Activated T-cell treated with anti-CD3 and anti-CD28 coated beads for 4 hours (primary cell): ENCODE results near the gene BUB1B.

Source experiments
- DNase-seq: peaks from one replicate; pipeline ENCODE4 v3.0.0-alpha.2; 2020

Gene BUB1B

GRCh38 chr15:40242601-40243000 lies 81.7 kb downstream of the BUB1B start:
- DNase-seq = no peak

GRCh38 chr15:40243126-40243810 lies 82.4 kb downstream of the BUB1B start:
- DNase-seq = no peak

DNA sequence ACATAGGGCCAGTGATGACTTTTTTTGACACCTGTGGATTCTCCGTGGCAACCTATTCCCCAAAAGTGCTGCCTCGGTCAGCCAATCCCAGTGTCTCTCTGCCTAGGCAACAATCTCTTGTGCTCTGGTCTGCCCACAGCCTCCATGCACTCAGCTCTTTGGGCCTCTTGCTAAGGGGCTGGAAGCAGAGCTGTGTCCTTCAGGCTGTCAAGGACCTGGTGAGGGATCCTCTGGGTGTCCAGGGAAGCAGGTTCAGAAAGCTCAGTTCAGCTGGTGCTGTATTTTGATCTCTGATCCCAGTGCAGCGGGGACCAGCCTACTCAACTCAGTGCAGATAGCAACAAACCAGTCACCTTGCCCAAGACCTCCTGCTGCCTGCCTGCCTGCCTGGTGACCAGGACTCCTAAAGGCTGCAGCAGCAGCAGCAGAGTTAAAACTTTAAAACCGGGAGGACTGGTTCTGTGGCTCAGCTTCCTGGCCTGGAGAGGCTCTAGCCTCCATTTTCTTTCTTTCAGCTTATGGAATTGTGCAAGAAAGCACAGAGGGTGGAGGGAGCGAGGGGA lies 84.2 kb downstream of the BUB1B start:
- DNase-seq = no peak

DNA sequence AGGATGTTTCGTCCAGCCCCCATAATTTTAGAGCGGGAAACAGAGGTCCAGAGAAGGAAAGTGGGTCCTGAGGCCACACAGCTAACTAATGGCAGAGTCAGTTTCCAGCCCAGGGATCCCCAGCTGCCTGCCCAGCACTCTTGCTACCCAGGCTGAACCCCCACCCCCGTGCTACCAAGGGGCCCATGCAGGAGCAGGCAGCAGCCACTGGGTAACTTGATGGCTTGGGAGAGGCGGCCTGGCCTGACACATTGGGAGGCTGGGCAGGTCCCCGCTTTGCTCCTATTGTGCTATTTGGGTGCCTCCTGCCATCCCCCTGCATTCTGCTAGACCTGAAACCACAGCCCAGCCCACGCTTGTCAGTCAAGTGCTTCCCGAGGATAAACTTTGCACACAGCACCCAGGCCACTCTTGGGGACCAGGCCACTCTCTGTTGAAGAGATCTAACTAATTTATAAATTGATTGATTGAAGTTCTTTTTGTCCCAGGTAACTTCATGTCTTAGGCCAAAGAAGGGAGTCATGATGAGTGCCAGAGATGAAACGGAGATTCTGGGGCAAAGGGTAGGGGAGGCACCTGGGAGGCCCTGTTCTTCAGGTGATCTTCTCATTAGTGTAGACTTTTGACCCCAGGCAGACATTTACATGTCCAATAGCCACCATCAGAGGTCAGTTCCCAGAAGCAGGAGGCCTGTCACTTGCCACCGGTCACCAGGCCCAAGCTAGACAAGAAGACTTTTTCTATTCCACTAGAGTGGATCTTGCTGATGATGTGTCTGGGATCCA lies 85.0 kb downstream of the BUB1B start:
- no peak for DNase-seq

GRCh38 chr15:40246496-40247280 lies 85.8 kb downstream of the BUB1B start:
- no peak for DNase-seq

DNA sequence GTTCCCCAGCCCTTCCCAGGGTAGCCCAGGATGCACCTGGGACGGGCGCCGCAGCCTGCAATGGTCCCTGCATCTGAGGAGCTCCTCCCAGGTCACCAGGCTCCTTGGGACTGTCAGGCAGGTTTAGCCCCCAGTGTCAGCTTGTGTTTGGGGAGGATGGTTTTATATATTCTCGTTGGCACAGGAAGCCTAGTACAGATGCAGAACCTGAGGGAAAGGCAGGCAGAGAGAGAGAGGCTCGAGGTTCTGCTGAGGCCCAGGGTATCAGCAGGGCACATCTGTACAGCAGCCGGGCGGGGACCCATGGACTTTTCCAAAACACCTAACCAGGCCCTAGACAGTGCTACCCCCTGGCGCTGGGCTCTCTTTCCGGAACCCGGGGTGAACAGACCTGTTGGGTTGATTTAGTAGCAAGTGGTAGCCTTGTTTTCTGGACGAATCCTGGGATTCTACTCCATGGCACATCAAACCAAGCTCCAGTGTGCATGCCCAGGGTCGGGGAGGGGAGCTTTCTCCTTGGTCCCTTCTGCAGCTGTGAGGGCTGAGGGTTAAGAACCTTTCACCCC lies 86.6 kb downstream of the BUB1B start:
- no peak for DNase-seq

GRCh38 chr15:40248006-40248783 lies 87.3 kb downstream of the BUB1B start:
- no peak for DNase-seq

DNA sequence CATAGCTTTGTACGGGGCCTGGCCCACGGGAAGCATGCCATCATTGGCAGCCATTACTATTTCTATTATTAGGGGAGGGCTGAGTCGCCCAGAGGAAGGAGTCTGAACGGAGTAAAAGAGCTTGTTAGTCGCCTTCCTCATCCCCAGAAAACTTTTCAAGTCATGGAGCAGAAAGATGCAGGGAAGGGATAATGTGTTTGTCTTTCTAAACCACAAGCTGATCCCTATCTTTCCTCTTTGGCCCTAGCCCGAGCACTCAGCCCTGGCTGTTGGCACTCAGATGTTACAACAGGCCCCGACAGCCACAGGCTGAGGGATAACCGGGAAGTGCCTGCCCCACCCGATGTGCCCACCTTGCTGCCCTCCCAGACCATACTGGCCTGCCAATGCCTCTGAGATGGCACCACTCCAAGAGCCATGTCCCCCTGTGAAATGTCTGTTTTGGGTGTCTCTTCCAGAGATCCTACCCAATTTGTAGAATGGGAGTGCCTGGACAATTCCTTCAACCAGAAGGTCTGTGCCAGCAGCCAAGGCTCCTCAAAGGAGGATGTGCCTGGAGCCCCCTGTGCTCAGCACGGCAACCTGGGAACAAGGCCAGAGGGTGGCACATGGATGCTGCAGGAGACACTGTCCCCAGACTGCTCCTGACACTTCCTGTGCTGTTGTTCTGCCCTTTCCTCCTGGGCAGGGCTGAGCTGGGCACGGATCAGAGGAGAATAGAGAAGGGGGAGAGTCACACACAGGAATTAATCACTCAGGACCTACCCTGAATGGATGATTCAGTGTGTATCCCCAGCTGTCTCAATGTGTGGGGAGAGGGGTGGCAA lies 88.8 kb downstream of the BUB1B start:
- DNase-seq = no peak

- DNase-seq = no peak
Measured at GRCh38 chr15:40250304-40250656, 89.4 kb downstream of the BUB1B start.

DNA sequence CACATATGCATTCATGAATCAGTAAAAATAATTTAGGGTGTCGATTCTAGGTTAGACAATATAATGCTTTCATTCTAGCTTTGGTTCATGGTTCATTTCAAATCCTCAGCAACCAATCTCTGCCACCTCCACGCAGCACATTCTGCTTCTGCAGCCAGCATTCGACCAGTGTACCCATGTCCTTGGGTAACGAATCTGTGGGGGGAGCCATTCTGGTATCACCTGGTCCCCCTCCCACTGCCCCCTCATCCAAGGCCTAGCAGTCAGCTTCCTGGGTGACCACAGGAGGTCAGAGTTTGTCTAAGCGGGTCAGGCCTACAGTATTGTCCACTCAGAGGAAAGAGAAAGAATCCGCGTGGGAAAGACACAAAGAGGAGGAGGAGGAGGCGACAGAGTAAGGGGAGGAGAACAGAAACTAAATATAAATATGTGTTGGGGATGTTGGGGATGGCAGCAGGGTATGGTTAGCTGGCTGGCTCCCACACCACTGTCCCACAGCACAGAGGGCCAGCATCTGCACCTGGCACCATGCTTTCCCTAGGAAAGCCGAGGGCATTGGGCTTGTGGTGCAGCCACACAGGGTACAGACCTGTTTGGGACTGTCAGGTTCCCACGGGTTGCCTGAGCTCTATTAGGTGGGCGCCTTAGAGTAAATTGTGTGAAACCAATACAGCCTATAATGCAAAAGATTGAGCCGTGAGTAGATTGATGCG lies 90.1 kb downstream of the BUB1B start:
- no peak for DNase-seq

DNA sequence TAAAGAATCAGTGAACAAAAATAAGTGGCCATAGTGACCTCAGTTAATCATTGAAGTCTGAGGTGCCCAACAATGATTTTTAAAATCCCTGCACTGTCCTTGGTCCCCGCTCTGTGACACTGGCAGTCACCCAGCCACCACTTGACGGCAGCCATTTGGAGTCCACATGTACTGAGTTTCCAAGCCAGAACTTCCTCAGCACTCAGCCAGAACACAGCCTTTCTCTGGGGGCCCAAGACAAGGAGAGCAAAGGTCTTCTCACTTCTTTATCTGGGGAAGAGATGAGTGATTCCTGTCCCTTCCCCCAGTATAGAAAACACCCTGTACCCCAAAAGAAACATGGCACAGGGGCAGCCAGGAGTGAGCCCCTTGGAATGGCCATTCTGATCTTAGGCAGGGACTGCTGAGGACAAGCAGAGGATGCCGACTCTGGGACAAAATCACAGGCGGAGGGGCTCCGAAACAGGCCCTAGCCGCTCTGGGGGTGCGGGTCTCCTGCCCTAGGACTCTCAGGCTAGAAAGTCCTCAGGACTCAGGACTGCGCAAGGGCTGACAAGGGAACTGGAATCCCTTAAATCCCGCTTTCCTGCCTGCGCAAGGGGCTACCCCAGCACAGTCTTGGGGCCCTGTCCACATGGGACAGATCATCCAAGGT lies 90.7 kb downstream of the BUB1B start:
- DNase-seq = no peak

GRCh38 chr15:40252141-40252437 lies 91.2 kb downstream of the BUB1B start:
- DNase-seq = no peak

- no peak for DNase-seq
Measured at GRCh38 chr15:40252438-40253166, 91.7 kb downstream of the BUB1B start.

DNA sequence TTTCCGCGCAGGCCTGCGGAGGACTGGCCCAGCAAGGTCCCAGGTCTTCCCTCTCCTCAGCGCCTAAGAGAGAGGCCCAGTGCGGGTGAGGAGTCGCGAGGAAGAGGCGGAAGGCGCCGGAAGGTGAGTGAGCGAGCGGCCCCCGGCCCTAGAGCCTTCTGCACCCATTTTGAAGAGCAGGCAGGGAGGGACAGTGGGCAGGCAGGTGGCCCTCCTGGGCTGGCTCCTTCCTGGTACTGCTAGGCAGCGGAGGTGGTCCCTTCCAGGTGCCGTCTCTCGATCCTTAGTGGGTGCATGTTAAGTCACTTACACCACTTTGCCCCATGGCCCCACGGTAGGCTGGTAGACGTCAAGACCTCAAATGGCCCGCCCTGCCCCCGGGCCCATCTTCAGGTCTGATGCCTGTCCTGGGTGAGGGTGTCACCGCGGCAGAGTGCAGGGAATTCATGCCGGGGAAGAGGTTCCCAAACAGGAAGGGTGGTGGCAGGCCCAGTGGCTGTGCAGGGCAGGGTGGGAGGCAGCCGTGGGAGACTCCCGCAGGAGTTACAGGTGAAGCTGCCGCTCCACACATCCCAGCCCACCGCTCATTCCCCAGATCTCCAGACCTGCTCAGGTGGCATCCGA lies 92.4 kb downstream of the BUB1B start:
- DNase-seq = no peak

GRCh38 chr15:40254452-40254851 lies 93.6 kb downstream of the BUB1B start:
- no peak for DNase-seq

DNA sequence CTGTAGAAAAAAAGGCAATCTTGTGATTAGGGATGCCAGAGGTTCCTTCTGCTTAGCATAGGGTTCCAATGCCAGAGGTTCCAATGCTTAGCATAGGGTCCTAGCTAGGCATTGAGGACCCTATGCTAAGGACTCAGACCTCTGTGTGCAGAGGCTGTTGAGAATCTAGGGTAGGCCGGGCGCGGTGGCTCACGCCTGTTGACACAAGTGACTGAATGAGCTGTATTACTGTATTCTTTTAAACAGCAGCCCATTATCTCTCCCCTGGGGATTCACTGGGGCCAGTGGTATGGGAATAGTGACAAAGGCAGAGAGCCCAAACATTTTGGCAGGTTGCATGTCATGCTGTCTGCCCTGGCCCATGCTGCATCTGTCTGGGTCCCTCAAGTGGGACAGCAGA lies 94.2 kb downstream of the BUB1B start:
- DNase-seq = no peak

DNA sequence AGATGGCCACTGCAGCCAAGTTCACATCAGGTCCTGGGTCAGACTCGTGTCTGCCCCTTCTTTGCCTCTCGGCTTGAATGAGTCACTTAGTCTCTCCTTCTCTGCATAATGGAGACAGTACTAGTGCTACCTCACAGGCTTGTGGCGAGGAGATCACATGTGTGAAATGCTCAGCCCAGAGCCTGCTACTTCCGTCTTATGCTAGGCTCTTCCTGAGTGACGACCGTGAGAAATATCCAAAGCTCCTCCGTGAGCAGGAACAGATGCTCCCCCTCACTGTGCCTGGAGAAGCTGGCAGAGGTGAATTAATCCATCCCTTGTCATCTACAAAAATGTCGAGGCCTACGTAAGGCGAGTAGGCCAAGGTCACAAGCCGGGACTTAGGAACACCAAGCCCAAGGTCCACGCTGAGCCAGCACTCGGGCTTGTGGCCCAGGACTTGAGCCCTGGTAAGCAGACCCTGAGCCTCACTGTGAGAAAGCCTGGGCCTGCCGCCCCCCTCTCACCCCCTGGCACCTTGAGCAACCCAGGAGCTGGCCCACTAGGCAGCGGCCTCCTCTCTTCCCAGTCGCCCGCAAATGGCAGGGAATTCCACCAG lies 95.9 kb downstream of the BUB1B start:
- no peak for DNase-seq

- DNase-seq = no peak
Measured at GRCh38 chr15:40257656-40258450, 97.0 kb downstream of the BUB1B start.
